ENCODE measurements around the gene BRK1.

- TF ChIP-seq, protein P1, sequence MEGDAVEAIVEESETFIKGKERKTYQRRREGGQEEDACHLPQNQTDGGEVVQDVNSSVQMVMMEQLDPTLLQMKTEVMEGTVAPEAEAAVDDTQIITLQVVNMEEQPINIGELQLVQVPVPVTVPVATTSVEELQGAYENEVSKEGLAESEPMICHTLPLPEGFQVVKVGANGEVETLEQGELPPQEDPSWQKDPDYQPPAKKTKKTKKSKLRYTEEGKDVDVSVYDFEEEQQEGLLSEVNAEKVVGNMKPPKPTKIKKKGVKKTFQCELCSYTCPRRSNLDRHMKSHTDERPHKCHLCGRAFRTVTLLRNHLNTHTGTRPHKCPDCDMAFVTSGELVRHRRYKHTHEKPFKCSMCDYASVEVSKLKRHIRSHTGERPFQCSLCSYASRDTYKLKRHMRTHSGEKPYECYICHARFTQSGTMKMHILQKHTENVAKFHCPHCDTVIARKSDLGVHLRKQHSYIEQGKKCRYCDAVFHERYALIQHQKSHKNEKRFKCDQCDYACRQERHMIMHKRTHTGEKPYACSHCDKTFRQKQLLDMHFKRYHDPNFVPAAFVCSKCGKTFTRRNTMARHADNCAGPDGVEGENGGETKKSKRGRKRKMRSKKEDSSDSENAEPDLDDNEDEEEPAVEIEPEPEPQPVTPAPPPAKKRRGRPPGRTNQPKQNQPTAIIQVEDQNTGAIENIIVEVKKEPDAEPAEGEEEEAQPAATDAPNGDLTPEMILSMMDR (IDR thresholded peaks at IDR 0.05 in 8 of 11, conservative IDR thresholded peaks at IDR 0.05 in 3 of 11) = no peak
- TF ChIP-seq POLR2A (IDR thresholded peaks at IDR 0.05) = no peak
Observed at GRCh38 chr3:10099041-10099440, 16.4 kb upstream of the BRK1 start.

Measured in spleen (tissue), 7 donors.